ENCODE measurements around the gene MAST1.
A peak's percentile ranks its signal among the peaks of the same experiment; 100 is the strongest.

Gene MAST1

DNA sequence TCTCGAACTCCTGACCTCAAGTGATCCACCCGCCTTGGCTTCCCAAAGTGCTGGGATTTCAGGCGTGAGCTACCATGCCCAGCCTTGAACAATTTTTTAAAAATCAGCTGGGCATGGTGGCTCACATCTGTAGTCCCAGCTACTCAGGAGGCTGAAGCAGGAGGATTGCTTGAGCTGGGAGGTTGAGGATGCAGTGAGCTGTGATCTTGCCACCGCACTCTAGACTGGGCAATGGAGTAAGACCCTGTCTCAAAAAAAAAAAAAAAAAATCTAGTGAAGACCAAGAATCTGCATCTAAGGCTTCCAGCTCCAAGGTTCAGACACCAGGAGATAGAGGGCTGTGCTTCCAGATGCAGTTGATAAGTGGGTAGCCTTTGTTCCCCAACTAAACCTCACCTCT is 25.8 kb downstream of the MAST1 start:
- no peaks in the 10 kb centered on the region for H3K9me3 ChIP-seq (ENCODE audit: control insufficient read depth in 1 of 2, low read length in 2 of 2)

DNA sequence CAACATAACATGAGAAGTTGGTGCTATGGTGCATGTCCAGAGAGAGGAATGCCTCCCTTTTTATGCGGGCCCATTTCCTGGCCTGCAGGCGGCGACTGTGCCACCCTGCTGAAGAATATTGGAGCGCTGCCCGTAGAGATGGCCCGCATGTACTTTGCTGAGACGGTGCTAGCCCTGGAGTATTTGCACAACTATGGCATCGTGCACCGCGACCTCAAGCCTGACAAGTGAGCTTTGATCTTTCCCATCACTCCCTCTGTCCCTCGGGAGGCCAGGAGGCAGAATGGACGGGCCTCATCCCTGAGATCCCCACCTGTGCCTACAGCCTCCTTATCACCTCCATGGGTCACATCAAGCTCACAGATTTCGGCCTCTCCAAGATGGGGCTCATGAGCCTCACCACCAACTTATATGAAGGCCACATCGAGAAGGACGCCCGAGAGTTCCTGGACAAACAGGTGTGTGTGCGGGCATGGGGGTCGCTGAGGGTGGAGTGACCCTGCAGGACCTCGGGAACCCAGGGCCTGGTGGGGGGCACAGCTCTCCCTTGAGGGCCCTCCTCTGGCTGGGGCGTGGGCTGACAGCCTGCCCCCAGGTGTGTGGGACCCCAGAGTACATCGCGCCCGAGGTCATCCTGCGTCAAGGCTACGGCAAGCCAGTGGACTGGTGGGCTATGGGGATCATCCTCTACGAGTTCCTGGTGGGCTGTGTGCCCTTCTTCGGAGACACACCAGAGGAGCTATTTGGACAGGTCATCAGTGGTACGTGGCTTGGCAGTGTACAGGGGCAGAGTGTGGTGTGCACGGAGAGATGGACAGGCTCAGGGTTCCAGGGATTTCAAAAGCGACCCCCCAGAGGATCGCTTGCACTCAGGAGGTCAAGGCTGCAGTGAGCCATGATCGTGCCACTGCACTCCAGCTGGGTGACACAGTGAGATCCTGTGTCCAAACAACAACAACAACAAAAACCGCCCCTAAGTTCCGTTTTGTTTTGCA is 26.7 kb downstream of the MAST1 start:
- no peak overlapping the region for H3K9ac ChIP-seq (ENCODE audit: low read depth in 1 of 2, low read length in 2 of 2)

More for the DNA sequence above, 25.8 kb downstream of the MAST1 start:
- Histone ChIP-seq H3K36me3 (ENCODE audit: control insufficient read depth in 1 of 2, insufficient read depth in 2 of 2, low read length in 2 of 2) (no peaks in the 10 kb centered on the region), H3K4me3 (ENCODE audit: low read depth in 1 of 2, low read length in 2 of 2) (no peak overlapping the region), H3K9ac (ENCODE audit: low read depth in 1 of 2, low read length in 2 of 2) (no peak overlapping the region), H3K4me1 (ENCODE audit: control insufficient read depth in 1 of 2, insufficient read depth in 2 of 2, low read length in 2 of 2) (peaks cover 6 to 11% of the 10 kb centered on the region in 2 donors), H3K27ac (ENCODE audit: low read depth, low read length) (no peak overlapping the region), H3K27me3 (ENCODE audit: control insufficient read depth in 1 of 2, insufficient read depth in 2 of 2, low read length in 2 of 2) (no peaks in the 10 kb centered on the region)

GRCh38 chr19:12865746-12866415 is 27.6 kb downstream of the MAST1 start:
- H3K9ac ChIP-seq (ENCODE audit: low read depth in 1 of 2, low read length in 2 of 2) = no peak overlapping the region
- no peak overlapping the region for H3K27ac ChIP-seq (ENCODE audit: low read depth, low read length)
- H3K4me3 ChIP-seq (ENCODE audit: low read depth in 1 of 2, low read length in 2 of 2) = no peak overlapping the region
- H3K4me1 ChIP-seq (ENCODE audit: control insufficient read depth in 1 of 2, insufficient read depth in 2 of 2, low read length in 2 of 2) = peaks cover 6 to 11% of the 10 kb centered on the region in 2 donors
- H3K27me3 ChIP-seq (ENCODE audit: control insufficient read depth in 1 of 2, insufficient read depth in 2 of 2, low read length in 2 of 2) = no peaks in the 10 kb centered on the region
- H3K9me3 ChIP-seq (ENCODE audit: control insufficient read depth in 1 of 2, low read length in 2 of 2) = no peaks in the 10 kb centered on the region
- H3K36me3 ChIP-seq (ENCODE audit: control insufficient read depth in 1 of 2, insufficient read depth in 2 of 2, low read length in 2 of 2) = no peaks in the 10 kb centered on the region

More for the DNA sequence above, 26.7 kb downstream of the MAST1 start:
- no peaks in the 10 kb centered on the region for H3K36me3 ChIP-seq (ENCODE audit: control insufficient read depth in 1 of 2, insufficient read depth in 2 of 2, low read length in 2 of 2)
- no peaks in the 10 kb centered on the region for H3K27me3 ChIP-seq (ENCODE audit: control insufficient read depth in 1 of 2, insufficient read depth in 2 of 2, low read length in 2 of 2)
- H3K9me3 ChIP-seq (ENCODE audit: control insufficient read depth in 1 of 2, low read length in 2 of 2) = no peaks in the 10 kb centered on the region
- no peak overlapping the region for H3K27ac ChIP-seq (ENCODE audit: low read depth, low read length)
- H3K4me1 ChIP-seq (ENCODE audit: control insufficient read depth in 1 of 2, insufficient read depth in 2 of 2, low read length in 2 of 2) = peaks cover 6 to 11% of the 10 kb centered on the region in 2 donors
- no peak overlapping the region for H3K4me3 ChIP-seq (ENCODE audit: low read depth in 1 of 2, low read length in 2 of 2)

- Histone ChIP-seq H3K36me3 (ENCODE audit: control insufficient read depth in 1 of 2, insufficient read depth in 2 of 2, low read length in 2 of 2) (no peaks in the 10 kb centered on the region), H3K27ac (ENCODE audit: low read depth, low read length) (no peak overlapping the region), H3K4me1 (ENCODE audit: control insufficient read depth in 1 of 2, insufficient read depth in 2 of 2, low read length in 2 of 2) (peaks cover 6 to 11% of the 10 kb centered on the region in 2 donors), H3K27me3 (ENCODE audit: control insufficient read depth in 1 of 2, insufficient read depth in 2 of 2, low read length in 2 of 2) (no peaks in the 10 kb centered on the region), H3K9ac (ENCODE audit: low read depth in 1 of 2, low read length in 2 of 2) (no peak overlapping the region), H3K9me3 (ENCODE audit: control insufficient read depth in 1 of 2, low read length in 2 of 2) (no peaks in the 10 kb centered on the region), H3K4me3 (ENCODE audit: low read depth in 1 of 2, low read length in 2 of 2) (no peak overlapping the region)
Measured at GRCh38 chr19:12866416-12867119, 28.3 kb downstream of the MAST1 start.

- no peaks in the 10 kb centered on the region for H3K27me3 ChIP-seq (ENCODE audit: control insufficient read depth in 1 of 2, insufficient read depth in 2 of 2, low read length in 2 of 2)
- H3K9me3 ChIP-seq (ENCODE audit: control insufficient read depth in 1 of 2, low read length in 2 of 2) = no peaks in the 10 kb centered on the region
- H3K4me3 ChIP-seq (ENCODE audit: low read depth in 1 of 2, low read length in 2 of 2) = peak overlapping the region; percentile 57 to 68
- no peaks in the 10 kb centered on the region for H3K36me3 ChIP-seq (ENCODE audit: control insufficient read depth in 1 of 2, insufficient read depth in 2 of 2, low read length in 2 of 2)
- H3K4me1 ChIP-seq (ENCODE audit: control insufficient read depth in 1 of 2, insufficient read depth in 2 of 2, low read length in 2 of 2) = peaks cover 6 to 11% of the 10 kb centered on the region in 2 donors
- no peak overlapping the region for H3K27ac ChIP-seq (ENCODE audit: low read depth, low read length)
- peak overlapping the region in 1 of 2 donors; percentile 47 for H3K9ac ChIP-seq (ENCODE audit: low read depth in 1 of 2, low read length in 2 of 2)
Measured at GRCh38 chr19:12867120-12868099, 29.1 kb downstream of the MAST1 start.

DNA sequence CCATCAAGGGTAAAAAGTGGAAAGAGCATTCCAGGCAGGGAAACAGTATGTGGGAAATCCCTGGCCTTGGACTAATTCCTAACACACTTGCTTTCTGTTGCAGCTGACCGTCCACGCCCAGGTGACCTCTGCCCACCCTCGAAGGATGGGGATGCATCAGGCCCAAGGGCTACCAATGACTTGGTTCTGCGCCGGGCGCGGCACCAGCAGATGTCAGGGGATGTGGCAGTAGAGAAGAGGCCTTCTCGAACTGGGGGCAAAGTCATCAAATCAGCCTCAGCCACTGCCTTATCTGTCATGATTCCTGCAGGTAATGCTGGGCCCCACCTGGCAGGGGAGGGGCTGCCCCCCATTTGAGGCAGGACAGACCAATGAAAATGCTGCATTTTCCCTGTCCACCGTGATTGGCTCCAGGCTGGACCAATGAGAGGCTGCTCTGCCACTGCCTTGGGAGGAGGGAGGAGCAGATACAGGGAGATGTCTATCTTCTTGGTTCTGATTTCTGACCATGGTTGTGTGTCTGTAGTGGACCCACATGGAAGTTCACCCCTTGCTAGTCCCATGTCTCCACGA is 30.3 kb downstream of the MAST1 start:
- Histone ChIP-seq H3K36me3 (ENCODE audit: control insufficient read depth in 1 of 2, insufficient read depth in 2 of 2, low read length in 2 of 2) (no peaks in the 10 kb centered on the region), H3K9ac (ENCODE audit: low read depth in 1 of 2, low read length in 2 of 2) (no peak overlapping the region), H3K4me3 (ENCODE audit: low read depth in 1 of 2, low read length in 2 of 2) (no peak overlapping the region), H3K27me3 (ENCODE audit: control insufficient read depth in 1 of 2, insufficient read depth in 2 of 2, low read length in 2 of 2) (no peaks in the 10 kb centered on the region), H3K9me3 (ENCODE audit: control insufficient read depth in 1 of 2, low read length in 2 of 2) (no peaks in the 10 kb centered on the region), H3K4me1 (ENCODE audit: control insufficient read depth in 1 of 2, insufficient read depth in 2 of 2, low read length in 2 of 2) (peaks cover 6 to 11% of the 10 kb centered on the region in 2 donors), H3K27ac (ENCODE audit: low read depth, low read length) (no peak overlapping the region)

DNA sequence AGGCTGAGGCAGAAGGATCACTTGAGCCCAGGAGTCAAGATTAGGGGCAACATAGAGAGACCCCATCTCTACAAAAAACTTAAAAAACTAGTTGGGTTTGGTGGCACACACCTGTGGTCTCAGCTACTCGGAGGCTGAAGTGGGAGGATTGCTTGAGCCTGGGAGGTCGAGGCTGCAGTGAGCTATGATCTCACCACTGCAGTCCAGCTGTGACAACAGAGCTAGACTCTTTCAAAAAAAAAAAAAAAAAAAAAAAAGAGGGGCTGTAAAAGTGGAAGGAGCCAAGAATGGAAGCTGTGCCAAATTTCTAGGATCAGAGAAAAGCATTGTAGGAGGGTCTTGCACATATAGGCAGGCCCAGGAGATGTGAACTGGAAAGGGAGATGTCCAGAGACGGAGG is 33.4 kb downstream of the MAST1 start:
- Histone ChIP-seq H3K36me3 (ENCODE audit: control insufficient read depth in 1 of 2, insufficient read depth in 2 of 2, low read length in 2 of 2) (peaks cover 0 to 11% of the 10 kb centered on the region in 2 donors), H3K27ac (ENCODE audit: low read depth, low read length) (no peak overlapping the region), H3K4me1 (ENCODE audit: control insufficient read depth in 1 of 2, insufficient read depth in 2 of 2, low read length in 2 of 2) (peaks cover 6 to 11% of the 10 kb centered on the region in 2 donors), H3K9ac (ENCODE audit: low read depth in 1 of 2, low read length in 2 of 2) (no peak overlapping the region), H3K27me3 (ENCODE audit: control insufficient read depth in 1 of 2, insufficient read depth in 2 of 2, low read length in 2 of 2) (no peaks in the 10 kb centered on the region), H3K4me3 (ENCODE audit: low read depth in 1 of 2, low read length in 2 of 2) (no peak overlapping the region), H3K9me3 (ENCODE audit: control insufficient read depth in 1 of 2, low read length in 2 of 2) (no peaks in the 10 kb centered on the region)

- Histone ChIP-seq H3K4me3 (ENCODE audit: low read depth in 1 of 2, low read length in 2 of 2) (no peak overlapping the region), H3K4me1 (ENCODE audit: control insufficient read depth in 1 of 2, insufficient read depth in 2 of 2, low read length in 2 of 2) (peaks cover 3 to 7% of the 10 kb centered on the region in 2 donors), H3K9ac (ENCODE audit: low read depth in 1 of 2, low read length in 2 of 2) (no peak overlapping the region), H3K27ac (ENCODE audit: low read depth, low read length) (no peak overlapping the region), H3K9me3 (ENCODE audit: control insufficient read depth in 1 of 2, low read length in 2 of 2) (no peaks in the 10 kb centered on the region), H3K36me3 (ENCODE audit: control insufficient read depth in 1 of 2, insufficient read depth in 2 of 2, low read length in 2 of 2) (peaks cover 0 to 11% of the 10 kb centered on the region in 2 donors), H3K27me3 (ENCODE audit: control insufficient read depth in 1 of 2, insufficient read depth in 2 of 2, low read length in 2 of 2) (no peaks in the 10 kb centered on the region)
Measured at GRCh38 chr19:12872255-12872654, 33.9 kb downstream of the MAST1 start.
